HepG2 (cell line): ENCODE data around the gene PLXNA4. TPM values are rescaled to one million over a fixed set of nuclear protein-coding genes. Genes with fewer than 3 reads are reported as not detected.

Experiments
- ATAC-seq: fragments of 200-7000 bp; cut with Tn5 transposase; 3 replicates; pipeline ENCODE4 v1.9.1; 2020; ENCODE audit warnings: mild to moderate bottlenecking, moderate library complexity
- BruUV-seq: library from RNA; stranded (reverse); fragments of 400-500 nt; replicated peaks from 2 replicates; lab custom pipeline; 2021; lab: Mats Ljungman, UMichigan
- CTCF ChIA-PET: fragments of 300-600 bp; formaldehyde crosslinking; extraction: SDS; loops from one replicate; lab custom pipeline; 2021; ENCODE audit warnings: low total read pairs, inconsistent platforms, low intra/inter-chr PET ratio; lab: Yijun Ruan, JAX
- POLR2A ChIA-PET: fragments of 350-600 bp; sonication (Branson Sonifier 250); formaldehyde crosslinking; loops from one replicate; lab custom pipeline; 2020; ENCODE audit warnings: antibody characterized with exemption, inconsistent platforms; lab: Yijun Ruan, JAX
- DNase-seq: peaks from one replicate; pipeline ENCODE4 v3.0.0-alpha.2; 2015; ENCODE audit warnings: low spot score
- FAIRE-seq: peaks from 3 replicates; lab custom pipeline; 2011; peaks lifted over from hg19 to GRCh38; lab: Jason Lieb, UNC
- H2AFZ ChIP-seq: one replicate; pipeline ENCODE4 v1.6.1; 2011; ENCODE audit warnings: low read length, inconsistent platforms
- H3K27ac ChIP-seq: fragments of 300-600 bp; 3 replicates; pipeline ENCODE4 v1.8.0; 2011; ENCODE audit warnings: mixed run types, mild to moderate bottlenecking, mixed read lengths, low read length, inconsistent platforms; ENCODE audit not compliant: insufficient read depth; ENCODE audit errors: extremely low read length
- H3K27me3 ChIP-seq, 2 experiments: fragments of 200-600 bp in 1 of 2; 2 replicates in 1 of 2; 3 replicates in 1 of 2; pipeline versions ENCODE4 v1.6.0 to v1.8.0; 2011; ENCODE audit warnings: low read length in 2 of 2, mild to moderate bottlenecking in 2 of 2, moderate library complexity in 2 of 2, inconsistent platforms in 1 of 2; ENCODE audit not compliant: insufficient read depth in 2 of 2, control insufficient read depth in 1 of 2
- H3K36me3 ChIP-seq, 2 experiments: fragments of 200-600 bp in 1 of 2; replicated peaks in 1 of 2; 2 replicates in 1 of 2; 3 replicates in 1 of 2; pipeline versions ENCODE4 v1.5.1 to v1.8.0; 2011; ENCODE audit warnings: low read length in 2 of 2, inconsistent platforms in 1 of 2; ENCODE audit not compliant: insufficient read depth in 2 of 2, control insufficient read depth in 1 of 2
- H3K4me1 ChIP-seq: 2 replicates; pipeline ENCODE4 v1.5.1; 2012; ENCODE audit warnings: low read length, inconsistent platforms; ENCODE audit not compliant: insufficient read depth
- H3K4me2 ChIP-seq: 2 replicates; pipeline ENCODE4 v1.6.0; 2011; ENCODE audit warnings: low read depth, low read length, inconsistent platforms
- H3K4me3 ChIP-seq, 3 experiments: fragments of 200-600 bp in 1 of 3; sonication (generic), shearing (Covaris generic) in 1 of 3; replicated peaks in 1 of 3; 2 replicates each; pipeline ENCODE4 v1.5.1; 2011 to 2016; ENCODE audit warnings: low read length in 3 of 3, inconsistent platforms in 2 of 3, low read depth in 2 of 3, mild to moderate bottlenecking in 2 of 3, control low read depth in 1 of 3, mixed read lengths in 1 of 3; ENCODE audit not compliant: insufficient read depth in 1 of 3
- H3K79me2 ChIP-seq: one replicate; pipeline ENCODE4 v1.6.1; 2011; ENCODE audit warnings: low read length, inconsistent platforms; ENCODE audit not compliant: insufficient read depth
- H3K9ac ChIP-seq: 2 replicates; pipeline ENCODE4 v1.6.0; 2011; ENCODE audit warnings: mild to moderate bottlenecking, low read depth, low read length, inconsistent platforms; ENCODE audit not compliant: insufficient read depth
- H3K9me3 ChIP-seq: 2 replicates; pipeline ENCODE4 v1.5.1; 2012; ENCODE audit warnings: mild to moderate bottlenecking, low read length
- H4K20me1 ChIP-seq: 2 replicates; pipeline ENCODE4 v1.6.0; 2011; ENCODE audit warnings: inconsistent platforms, mild to moderate bottlenecking, low read length, moderate library complexity; ENCODE audit not compliant: insufficient read depth
- FLYWCH1 ChIP-seq: sonication (generic); formaldehyde crosslinking; IDR thresholded peaks from 2 replicates; pipeline ENCODE4 v1.8.1; 2023; ENCODE audit warnings: mild to moderate bottlenecking, missing genetic modification reagents
- GLI4 ChIP-seq: sonication (generic); formaldehyde crosslinking; IDR thresholded peaks from 2 replicates; pipeline ENCODE4 v1.5.1; 2020; ENCODE audit warnings: missing genetic modification reagents, mild to moderate bottlenecking, moderate library complexity, borderline replicate concordance
- SRSF9 ChIP-seq: fragments of 200-400 bp; formaldehyde crosslinking; IDR thresholded peaks from 2 replicates; pipeline ENCODE4 v1.6.1; 2018; ENCODE audit warnings: borderline replicate concordance, mild to moderate bottlenecking, low read depth, low read length; ENCODE audit not compliant: insufficient read depth, poor library complexity, severe bottlenecking
- ZNF18 ChIP-seq: sonication (generic); formaldehyde crosslinking; IDR thresholded peaks from 2 replicates; pipeline ENCODE4 v1.8.0; 2022; ENCODE audit warnings: mild to moderate bottlenecking, missing genetic modification reagents; ENCODE audit not compliant: insufficient replicate concordance
- ZNF350 ChIP-seq: sonication (generic); formaldehyde crosslinking; IDR thresholded peaks from 2 replicates; pipeline ENCODE4 v1.4.0; 2020; ENCODE audit warnings: mild to moderate bottlenecking, low read depth, missing genetic modification reagents, borderline replicate concordance
- ZNF512 ChIP-seq: sonication (generic); formaldehyde crosslinking; IDR thresholded peaks from 2 replicates; pipeline ENCODE4 v1.4.0; 2020; ENCODE audit warnings: mild to moderate bottlenecking, missing genetic modification reagents
- ZNF780A ChIP-seq: sonication (generic); formaldehyde crosslinking; IDR thresholded peaks from 2 replicates; pipeline ENCODE4 v1.8.0; 2022; ENCODE audit warnings: mild to moderate bottlenecking, missing genetic modification reagents, moderate library complexity
- WGBS: methylation state at CpG from one replicate; pipeline ENCODE4 v1.1.6; 2017; ENCODE audit warnings: low lambda C conversion rate; 5-methylcytosine and 5-hydroxymethylcytosine counted together
- in situ Hi-C: cut with HindIII; loops from 2 replicates; pipeline ENCODE4 v1.10.0; 2017; ENCODE audit warnings: low pct_unique_long_range_greater_than_20kb; ENCODE audit not compliant: extremely low pct_ligation_motif_present
- intact Hi-C: fragments of 100-400 bp; cut with micrococcal nuclease; formaldehyde crosslinking; loops from one replicate; pipeline ENCODE4 v1.10.0; 2022; ENCODE audit not compliant: unreplicated experiment
- polyA plus RNA-seq, 8 experiments: library from polyadenylated mRNA; depleted of rRNA in 3 of 8; stranded (reverse) in 7 of 8; unstranded in 1 of 8; fragments of >200 nt; fragmentation: Illumina TruSeq in 4 of 8; extraction: Trizol in 4 of 8; gene quantifications; 2 replicates each; pipeline versions ENCODE4 v1.2.1 to v1.2.3, GENCODE V29; 2011 to 2016; ENCODE audit warnings: low read depth in 4 of 8, missing spikeins in 1 of 8, mixed read lengths in 1 of 8; ENCODE audit not compliant: insufficient read depth in 1 of 8
- total RNA-seq, 5 experiments: library from RNA; depleted of rRNA; stranded (reverse); fragments of >200 nt; fragmentation: Illumina TruSeq; extraction: Trizol; gene quantifications; 2 replicates each; pipeline ENCODE4 v1.2.3, GENCODE V29; 2016; ENCODE audit warnings: low read depth in 1 of 5

Gene PLXNA4
- total and polyA plus RNA-seq, 2 of the 13 experiments (the other 11 are each of a cell fraction or from before 2014, with no cell fraction given) = 0.01 to 0.04 TPM

GRCh38 chr7:132488634-132489302 is 87.5 kb downstream of the PLXNA4 start:
- Histone ChIP-seq H3K79me2 (no peaks in the 10 kb centered on the region), H3K9me3 (no peaks in the 10 kb centered on the region), H3K36me3 (no peaks in the 10 kb centered on the region)
- WGBS = 20% methylated on average over 4 of the region's 6 CpGs
- BruUV-seq = no TSS peak
- POLR2A ChIA-PET = no interaction called here
- TF ChIP-seq FLYWCH1 (CRISPR knock-in tag) = no peak
- TF ChIP-seq ZNF512 (CRISPR knock-in tag) = no peak
- no peak for TF ChIP-seq ZNF350 (CRISPR knock-in tag)
- no peak for TF ChIP-seq SRSF9
- TF ChIP-seq ZNF780A (CRISPR knock-in tag) = no peak
- no peak for TF ChIP-seq GLI4
- no peak for TF ChIP-seq ZNF18 (CRISPR knock-in tag)
- TF ChIP-seq, all 625 proteins: peak for 0
- H4K20me1 ChIP-seq = no peaks in the 10 kb centered on the region
- CTCF ChIA-PET = no interaction called here
- intact Hi-C loops = no loop called here
- DNase-seq (no peak), FAIRE-seq (no peak), ATAC-seq (no peak)
- H3K27me3 ChIP-seq = peaks cover 1 to 44% of the 10 kb centered on the region in 2 experiments; a peak in 3 of 5 replicates
- no peak overlapping the region for H3K4me3 ChIP-seq
- no peak overlapping the region for H3K4me2 ChIP-seq
- no peaks in the 10 kb centered on the region for H3K4me1 ChIP-seq
- H2AFZ ChIP-seq = no peak overlapping the region
- in situ Hi-C loops = no loop called here
- no peak overlapping the region for H3K9ac ChIP-seq
- H3K27ac ChIP-seq = no peak overlapping the region
